Stimulated activated CD4-positive, alpha-beta T cell treated with anti-CD3 and anti-CD28 coated beads, TNF-alpha, amount 100 ng/mL, for 4 hours (primary cell): ENCODE measurements around the gene DLEC1.

Experiments used
- DNase-seq, 3 experiments: peaks; one replicate each; pipeline ENCODE4 v3.0.0-alpha.2; 2020; ENCODE audit warnings: low read depth in 3 of 3

The DLEC1 gene

GRCh38 chr3:38039101-38039898, at the start of gene DLEC1:
Gene DLEC1 (plus strand): TSS chr3:38039208. CDS start chr3:38039226, 18 bp downstream.
- DNase-seq: peak in 2 of 3 experiments; percentile 52 to 63

GRCh38 chr3:37989821-37990480, 49.1 kb upstream of the DLEC1 start:
- DNase-seq: no peak

GRCh38 chr3:37990527-37990926, 48.5 kb upstream of the DLEC1 start, which contains the start of gene VILL:
Gene VILL (plus strand): TSS chr3:37990786. CDS start chr3:37993673, 2,887 bp downstream.
- DNase-seq: no peak

GRCh38 chr3:37991109-37991508, 47.9 kb upstream of the DLEC1 start:
- DNase-seq: no peak

- DNase-seq: no peak
Measured at GRCh38 chr3:37991823-37992222, 47.2 kb upstream of the DLEC1 start.

- no peak for DNase-seq
Measured at GRCh38 chr3:37992271-37993066, 46.5 kb upstream of the DLEC1 start.

GRCh38 chr3:37993067-37993455, 45.9 kb upstream of the DLEC1 start:
- DNase-seq: no peak

GRCh38 chr3:37993460-37993819, 45.6 kb upstream of the DLEC1 start:
- no peak for DNase-seq

GRCh38 chr3:37993820-37994638, 45.0 kb upstream of the DLEC1 start:
- peak in 2 of 3 experiments; percentile 38 to 61 for DNase-seq

GRCh38 chr3:37994639-37994972, 44.4 kb upstream of the DLEC1 start:
- no peak for DNase-seq

GRCh38 chr3:37995652-37996641, 43.1 kb upstream of the DLEC1 start:
- no peak for DNase-seq

- peak; percentile 62 to 72 (median 64) for DNase-seq
Measured at GRCh38 chr3:37996785-37997301, 42.2 kb upstream of the DLEC1 start.

- no peak for DNase-seq
Measured at GRCh38 chr3:37997342-37997741, 41.7 kb upstream of the DLEC1 start.

GRCh38 chr3:37997791-37998370, 41.1 kb upstream of the DLEC1 start:
- no peak for DNase-seq

GRCh38 chr3:37999836-38000235, 39.2 kb upstream of the DLEC1 start:
- no peak for DNase-seq

GRCh38 chr3:38000242-38000916, 38.6 kb upstream of the DLEC1 start:
- no peak for DNase-seq

- DNase-seq: no peak
Measured at GRCh38 chr3:38000965-38001455, 38.0 kb upstream of the DLEC1 start.

GRCh38 chr3:38001456-38002081, 37.4 kb upstream of the DLEC1 start:
- DNase-seq: no peak
